ENCODE measurements around the gene UBE4A. TPM values are rescaled to one million over a fixed set of nuclear protein-coding genes. Genes with fewer than 3 reads are reported as not detected.
A peak's percentile ranks its signal among the peaks of the same experiment; 100 is the strongest.

UBE4A gene
- total and polyA plus RNA-seq, 9 of the 15 experiments (the other 6 are each of a cell fraction or from before 2014, with no cell fraction given): 13.5 to 45.2 (median 26.8) TPM

- TF ChIP-seq ZNF639 (CRISPR knock-in tag; conservative IDR thresholded peaks at IDR 0.05 in 1 of 2, IDR thresholded peaks at IDR 0.05 in 1 of 2) (peak in 1 of 2 experiments; percentile 73; a peak in 1 of 4 replicates), JUN (IDR thresholded peaks at IDR 0.05; ENCODE audit: borderline replicate concordance, low read depth, low read length) (no peak), JUN (CRISPR knock-in tag; IDR thresholded peaks at IDR 0.05; ENCODE audit: borderline replicate concordance) (0 out of 2 replicates have a peak, but pooled peaks have one; percentile 21), RBBP5 (IDR thresholded peaks at IDR 0.05; ENCODE audit: borderline replicate concordance, insufficient read depth, low read length, poor library complexity, severe bottlenecking) (peak; percentile 99), NCOA1 (IDR thresholded peaks at IDR 0.05; ENCODE audit: low read depth) (no peak), ZNF507 (tag; conservative IDR thresholded peaks at IDR 0.05) (no peak), SRF (CRISPR knock-in tag; IDR thresholded peaks at IDR 0.05) (peak in 1 of 2 experiments; percentile 43; a peak in 1 of 4 replicates), CBFB (CRISPR knock-in tag; IDR thresholded peaks at IDR 0.05) (no peak), KDM4B (IDR thresholded peaks at IDR 0.05; ENCODE audit: borderline replicate concordance in 2 of 2, low read depth in 1 of 2) (no peak), CHD2 (IDR thresholded peaks at IDR 0.05; ENCODE audit: low read depth, low read length) (no peak), ZBTB43 (CRISPR knock-in tag; IDR thresholded peaks at IDR 0.05) (no peak), OTX1 (CRISPR knock-in tag; IDR thresholded peaks at IDR 0.05) (no peak), PHB2 (IDR thresholded peaks at IDR 0.05; ENCODE audit: low read depth) (no peak), RERE (CRISPR knock-in tag; IDR thresholded peaks at IDR 0.05; ENCODE audit: borderline replicate concordance) (0 out of 2 replicates have a peak, but pooled peaks have one; percentile 60), POLR2AphosphoS2 (IDR thresholded peaks at IDR 0.05; ENCODE audit: low read length) (peak; percentile 52; the same call in 1 of the 2 replicates), SRSF7 (optimal IDR thresholded peaks at IDR 0.05; ENCODE audit: low read depth, low read length) (no peak), RBM39 (optimal IDR thresholded peaks at IDR 0.05; ENCODE audit: low read depth, low read length) (no peak)
- TF ChIP-seq, protein P1, sequence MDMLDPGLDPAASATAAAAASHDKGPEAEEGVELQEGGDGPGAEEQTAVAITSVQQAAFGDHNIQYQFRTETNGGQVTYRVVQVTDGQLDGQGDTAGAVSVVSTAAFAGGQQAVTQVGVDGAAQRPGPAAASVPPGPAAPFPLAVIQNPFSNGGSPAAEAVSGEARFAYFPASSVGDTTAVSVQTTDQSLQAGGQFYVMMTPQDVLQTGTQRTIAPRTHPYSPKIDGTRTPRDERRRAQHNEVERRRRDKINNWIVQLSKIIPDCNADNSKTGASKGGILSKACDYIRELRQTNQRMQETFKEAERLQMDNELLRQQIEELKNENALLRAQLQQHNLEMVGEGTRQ (CRISPR knock-in tag; IDR thresholded peaks at IDR 0.05): no peak
Observed at GRCh38 chr11:118401151-118401879, 41.9 kb downstream of the UBE4A start, which contains the start of gene ATP5MG (continued).

Measured in K562 (cell line).